IPS-15b (cell line): ENCODE measurements around the gene PDE4DIP.
"Not testable (repeated sequence)": the region's sequence is repeated elsewhere in the genome, so short reads cannot be mapped to it uniquely, and the experiment has no call there.

Source experiments
- H3K27me3 ChIP-seq: one replicate; pipeline ENCODE4 v1.6.1; 2013; ENCODE audit warnings: low read length; ENCODE audit not compliant: control insufficient read depth, insufficient read depth
- H3K36me3 ChIP-seq: one replicate; pipeline ENCODE4 v1.6.1; 2013; ENCODE audit warnings: low read length; ENCODE audit not compliant: control insufficient read depth, insufficient read depth
- H3K4me1 ChIP-seq: one replicate; pipeline ENCODE4 v1.6.1; 2013; ENCODE audit warnings: mild to moderate bottlenecking, low read length; ENCODE audit not compliant: control insufficient read depth, insufficient read depth
- H3K4me3 ChIP-seq: one replicate; pipeline ENCODE4 v1.5.1; 2013; ENCODE audit warnings: low read depth, low read length
- H3K9ac ChIP-seq: one replicate; pipeline ENCODE4 v1.6.1; 2013; ENCODE audit warnings: low read depth, mild to moderate bottlenecking, low read length
- H3K9me3 ChIP-seq: one replicate; pipeline ENCODE4 v1.6.1; 2013; ENCODE audit warnings: mild to moderate bottlenecking, low read length; ENCODE audit not compliant: control insufficient read depth, insufficient read depth

Gene PDE4DIP

GRCh38 chr1:148901953-148902341, 57.7 kb downstream of the PDE4DIP start:
- H3K27me3 ChIP-seq, H3K4me3 ChIP-seq, H3K9me3 ChIP-seq, H3K4me1 ChIP-seq, H3K9ac ChIP-seq, H3K36me3 ChIP-seq: not testable (repeated sequence)

GRCh38 chr1:148909219-148909826, 65.1 kb downstream of the PDE4DIP start:
- not testable (repeated sequence) for H3K9ac ChIP-seq, H3K4me3 ChIP-seq, H3K4me1 ChIP-seq, H3K9me3 ChIP-seq, H3K27me3 ChIP-seq, H3K36me3 ChIP-seq

GRCh38 chr1:148911303-148911928, 67.2 kb downstream of the PDE4DIP start:
- not testable (repeated sequence) for H3K9me3 ChIP-seq, H3K36me3 ChIP-seq, H3K4me1 ChIP-seq, H3K27me3 ChIP-seq, H3K9ac ChIP-seq, H3K4me3 ChIP-seq

- not testable (repeated sequence) for H3K4me1 ChIP-seq, H3K9ac ChIP-seq, H3K36me3 ChIP-seq, H3K27me3 ChIP-seq, H3K9me3 ChIP-seq, H3K4me3 ChIP-seq
Observed at GRCh38 chr1:148916222-148916621, 72.0 kb downstream of the PDE4DIP start.

GRCh38 chr1:148916695-148917348, 72.6 kb downstream of the PDE4DIP start:
- not testable (repeated sequence) for H3K4me3 ChIP-seq, H3K4me1 ChIP-seq, H3K9me3 ChIP-seq, H3K27me3 ChIP-seq, H3K9ac ChIP-seq, H3K36me3 ChIP-seq

- H3K4me1 ChIP-seq, H3K9ac ChIP-seq, H3K36me3 ChIP-seq, H3K27me3 ChIP-seq, H3K9me3 ChIP-seq, H3K4me3 ChIP-seq: not testable (repeated sequence)
Observed at GRCh38 chr1:148918836-148919447, 74.7 kb downstream of the PDE4DIP start.

- not testable (repeated sequence) for H3K27me3 ChIP-seq, H3K36me3 ChIP-seq, H3K4me1 ChIP-seq, H3K4me3 ChIP-seq, H3K9ac ChIP-seq, H3K9me3 ChIP-seq
Observed at GRCh38 chr1:148921047-148921446, 76.8 kb downstream of the PDE4DIP start.

GRCh38 chr1:148923798-148924197, 79.6 kb downstream of the PDE4DIP start:
- not testable (repeated sequence) for H3K36me3 ChIP-seq, H3K4me3 ChIP-seq, H3K9me3 ChIP-seq, H3K4me1 ChIP-seq, H3K9ac ChIP-seq, H3K27me3 ChIP-seq

GRCh38 chr1:148927645-148928044, 83.4 kb downstream of the PDE4DIP start:
- not testable (repeated sequence) for H3K9ac ChIP-seq, H3K27me3 ChIP-seq, H3K9me3 ChIP-seq, H3K36me3 ChIP-seq, H3K4me1 ChIP-seq, H3K4me3 ChIP-seq

- not testable (repeated sequence) for H3K4me3 ChIP-seq, H3K36me3 ChIP-seq, H3K27me3 ChIP-seq, H3K4me1 ChIP-seq, H3K9ac ChIP-seq, H3K9me3 ChIP-seq
Observed at GRCh38 chr1:148929253-148929652, 85.0 kb downstream of the PDE4DIP start.

DNA sequence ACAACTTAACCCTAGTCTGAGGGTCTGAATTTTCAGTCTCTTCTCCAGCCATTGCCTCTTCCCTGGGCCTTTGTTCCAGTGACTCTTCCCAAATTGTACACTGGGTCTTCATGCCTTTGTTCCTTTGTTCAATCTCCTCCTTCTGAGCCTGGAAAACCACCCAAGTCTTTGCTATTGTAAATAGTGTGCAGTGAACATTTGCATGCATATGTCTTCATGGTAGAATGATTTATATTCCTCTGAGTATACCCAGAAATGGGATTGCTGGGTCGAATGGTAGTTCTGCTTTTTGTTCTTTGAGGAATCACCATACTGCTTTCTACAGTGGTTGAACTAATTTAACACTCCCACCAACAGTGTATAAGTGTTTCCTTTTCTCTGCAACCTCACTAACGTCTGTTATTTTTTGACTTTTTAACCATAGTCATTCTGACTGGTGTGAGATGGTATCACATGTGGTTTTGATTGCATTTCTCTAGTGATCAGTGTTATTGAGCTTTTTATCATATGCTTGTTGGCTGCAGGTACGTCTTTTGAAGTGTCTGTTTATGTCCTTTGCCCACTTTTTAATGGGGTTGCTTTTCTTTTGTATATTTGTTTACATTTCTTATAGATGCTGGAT, 91.3 kb downstream of the PDE4DIP start:
- not testable (repeated sequence) for H3K9ac ChIP-seq, H3K36me3 ChIP-seq, H3K4me3 ChIP-seq

DNA sequence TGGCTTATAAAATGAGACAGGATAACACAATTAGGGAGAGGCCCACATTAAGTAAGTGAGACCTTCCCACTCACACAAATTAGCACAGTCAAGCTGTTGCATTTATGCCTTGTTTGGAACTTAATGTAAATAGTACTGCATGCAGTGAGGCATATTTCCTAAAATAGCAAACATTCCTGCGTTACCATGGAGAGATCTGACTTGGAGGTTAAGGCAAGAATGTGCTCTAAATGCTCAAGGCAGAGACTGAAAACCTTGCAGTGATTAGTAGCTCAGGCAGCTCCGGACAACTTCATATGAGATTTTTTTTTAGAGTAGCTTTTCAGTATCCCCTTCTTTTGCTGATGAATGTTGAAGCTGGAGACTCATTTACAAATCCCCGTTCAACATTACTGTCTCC, 98.7 kb downstream of the PDE4DIP start:
- H3K4me3 ChIP-seq, H3K27me3 ChIP-seq, H3K9ac ChIP-seq, H3K36me3 ChIP-seq, H3K9me3 ChIP-seq, H3K4me1 ChIP-seq: not testable (repeated sequence)

More for the DNA sequence above, 91.3 kb downstream of the PDE4DIP start:
- not testable (repeated sequence) for H3K4me1 ChIP-seq, H3K9me3 ChIP-seq, H3K27me3 ChIP-seq
